HG02870 (cell line): Measurements from ENCODE around the gene CNNM3.

Source experiments
- ATAC-seq: cut with Tn5 transposase; IDR thresholded peaks from one replicate; pipeline ENCODE4 v1.9.1; 2021; ENCODE audit warnings: mild to moderate bottlenecking, moderate library complexity; ENCODE audit not compliant: unreplicated experiment

The CNNM3 gene

DNA sequence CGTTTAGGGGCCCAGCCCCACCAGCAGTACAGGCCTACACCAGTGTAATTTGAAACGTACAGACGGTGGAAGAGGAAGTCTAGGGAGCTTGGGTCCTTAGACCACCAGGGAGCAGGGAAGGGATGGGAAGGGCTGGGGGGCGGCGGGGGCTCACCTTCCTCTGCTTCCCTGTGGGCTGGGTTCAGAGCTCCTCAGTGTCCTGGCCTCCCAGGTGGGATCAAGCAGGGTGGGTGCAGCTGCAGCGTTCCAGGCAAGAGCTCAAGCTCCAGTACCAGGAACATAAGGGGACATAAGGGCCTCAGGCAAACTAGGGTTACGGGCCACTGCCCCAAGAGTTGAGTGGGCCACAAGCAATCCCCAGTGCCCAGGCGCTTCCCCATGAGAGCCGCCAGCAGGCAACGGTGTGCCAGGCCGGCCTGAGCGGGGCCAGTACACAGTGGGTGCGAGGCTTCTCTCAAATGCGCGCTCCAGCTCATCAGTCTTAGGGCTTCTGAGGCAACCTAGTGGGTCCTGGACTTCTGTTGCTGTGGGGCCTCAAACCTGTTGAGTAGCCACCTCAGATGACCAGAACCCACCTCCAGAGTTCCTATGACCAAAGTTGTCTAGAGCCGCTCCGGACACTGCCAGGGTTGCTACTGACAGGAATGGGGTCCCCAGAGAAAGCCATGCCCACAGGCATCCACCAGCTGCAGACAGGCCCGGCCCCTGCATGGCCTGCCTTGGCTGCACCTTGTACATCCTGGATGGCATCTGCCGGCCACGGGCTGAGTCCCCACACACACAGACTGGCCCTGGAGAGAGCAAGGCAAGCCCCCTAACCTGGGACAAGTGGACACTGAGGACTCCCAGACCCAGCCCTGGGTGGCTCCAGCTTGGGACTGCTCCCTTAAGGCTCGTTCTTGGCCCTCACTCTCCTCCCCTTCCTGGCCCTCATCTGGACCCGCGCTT, 22.6 kb downstream of the CNNM3 start:
- no peak for ATAC-seq

DNA sequence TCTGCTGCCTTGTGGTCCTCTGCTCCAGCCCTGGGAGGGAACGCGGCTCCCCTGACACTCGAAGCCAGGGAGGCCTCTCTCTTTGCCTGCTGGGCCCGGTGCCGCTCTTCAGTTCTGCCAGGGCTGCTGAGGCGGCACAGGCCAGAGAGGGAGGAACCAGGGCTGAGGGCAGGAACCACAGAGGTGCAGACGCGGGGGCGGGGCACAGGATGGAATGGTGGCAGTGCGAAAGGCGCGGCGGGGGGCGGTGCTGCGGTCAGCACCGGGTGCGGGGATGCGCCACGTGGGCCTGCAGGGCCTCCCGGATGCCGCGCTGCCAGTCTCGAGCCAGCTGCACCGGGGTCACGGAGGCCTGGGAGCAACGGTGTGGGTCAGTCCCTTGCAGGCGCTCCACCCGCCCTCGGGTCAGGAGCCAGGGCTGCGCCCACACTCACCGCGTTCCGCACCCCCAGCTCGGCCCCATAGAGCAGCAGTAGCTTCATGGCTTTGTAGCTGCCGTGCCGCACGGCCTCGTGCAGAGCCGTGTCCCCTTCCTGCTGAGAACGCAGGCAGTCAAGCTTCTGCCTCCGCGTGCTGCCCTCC, 23.3 kb downstream of the CNNM3 start:
- ATAC-seq = no peak

DNA sequence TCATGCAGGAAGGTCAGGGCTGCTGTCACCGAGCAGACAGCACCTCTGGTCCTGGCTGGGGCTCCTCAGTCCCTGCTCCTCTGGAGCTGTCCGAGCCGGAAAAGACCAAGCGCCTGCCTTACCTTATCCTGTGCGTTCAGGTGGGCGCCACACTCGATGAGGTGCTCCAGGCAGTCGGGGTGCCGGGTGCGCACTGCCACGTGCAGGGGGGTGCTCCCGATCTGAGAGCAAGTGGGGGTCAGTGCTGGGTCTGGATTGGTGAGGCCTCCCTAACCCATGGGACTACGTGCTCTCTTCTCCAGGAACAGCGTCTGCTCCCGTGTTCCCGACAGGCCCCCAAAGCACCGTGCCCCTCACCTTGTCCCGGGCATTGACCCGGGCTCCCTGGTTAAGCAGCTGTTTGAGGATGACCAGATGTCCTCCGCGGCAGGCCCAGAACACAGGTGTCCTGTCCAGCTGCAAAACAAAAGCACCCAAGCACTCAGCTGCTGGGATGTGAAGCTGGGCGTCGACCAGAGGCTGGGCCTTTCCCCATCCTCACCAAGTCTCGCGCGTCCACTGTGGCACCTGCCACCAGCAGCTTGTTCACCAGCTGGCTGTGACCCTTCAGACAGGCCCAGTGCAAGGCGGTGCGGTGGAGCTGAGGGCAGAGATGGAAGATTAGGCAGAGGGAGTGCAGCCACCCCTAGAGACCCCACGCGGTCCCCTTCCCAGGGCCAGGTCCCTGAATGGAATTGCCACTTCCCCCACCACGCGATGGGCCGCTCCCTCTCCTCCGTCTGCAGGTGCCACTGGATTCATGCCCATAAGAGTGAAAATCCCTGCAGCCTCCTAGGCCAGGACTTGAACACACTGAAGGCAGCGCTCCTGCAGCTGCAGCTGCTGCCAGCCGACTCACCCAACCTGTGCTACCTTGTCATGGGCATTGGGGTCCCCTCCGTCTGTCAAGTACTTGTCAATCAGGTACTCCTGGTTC, 24.1 kb downstream of the CNNM3 start:
- no peak for ATAC-seq

DNA sequence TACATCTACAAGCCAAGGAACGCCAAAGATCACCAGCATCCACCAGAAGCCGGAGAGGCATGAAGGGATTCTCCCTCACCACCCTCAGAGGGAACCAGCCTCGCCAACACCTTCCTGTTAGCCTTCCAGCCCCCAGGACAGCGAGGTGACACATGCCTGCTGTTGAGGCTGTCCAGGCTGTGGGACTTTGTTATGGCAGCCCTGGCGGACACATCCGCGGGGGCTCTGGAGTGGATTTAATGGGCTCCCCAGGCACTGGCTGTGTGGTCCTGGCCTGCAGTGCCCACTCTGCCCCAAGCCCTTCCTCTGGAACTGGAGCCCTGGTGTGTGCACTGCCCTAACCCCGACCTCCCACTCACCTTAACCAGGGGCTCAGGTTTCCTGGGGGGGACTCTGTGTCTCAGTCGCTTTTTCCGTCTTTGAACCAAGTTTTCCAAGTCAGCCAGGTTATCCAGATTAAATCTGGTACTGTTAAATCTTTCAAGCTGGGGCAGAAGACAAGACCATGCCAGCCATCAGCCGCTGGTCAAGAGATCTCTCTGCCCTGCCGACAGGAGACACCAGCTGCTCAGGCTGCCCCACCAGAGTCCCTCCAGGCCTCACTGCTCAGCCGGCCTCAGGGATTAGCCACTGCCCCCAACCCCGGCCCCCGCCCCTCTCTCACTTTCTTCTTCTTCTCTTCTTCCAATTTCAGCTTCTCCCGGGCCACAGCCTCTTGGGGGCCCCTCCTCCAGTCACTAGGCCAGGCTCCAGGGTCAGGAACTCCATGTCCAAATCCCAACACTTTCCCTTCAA, 25.8 kb downstream of the CNNM3 start:
- no peak for ATAC-seq

DNA sequence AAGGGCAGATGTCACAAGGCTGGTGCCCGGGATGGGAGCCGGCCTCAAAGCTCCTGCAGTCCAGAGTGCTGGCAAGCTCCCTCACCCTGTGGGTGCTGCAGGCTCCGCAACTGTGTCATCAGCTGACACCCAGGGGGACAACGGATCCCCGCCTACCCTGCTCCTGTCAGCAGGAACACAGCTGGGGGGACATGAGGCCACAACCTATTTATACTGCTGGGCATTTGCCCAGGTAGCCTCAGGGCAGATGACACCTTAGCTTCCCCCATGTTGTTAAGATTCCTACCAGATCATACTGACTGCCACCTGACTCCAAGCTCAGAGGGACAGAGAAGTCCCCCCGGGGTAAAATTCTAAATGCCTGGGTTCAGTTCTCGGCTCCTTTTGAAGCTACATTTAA, 26.5 kb downstream of the CNNM3 start:
- ATAC-seq = no peak

DNA sequence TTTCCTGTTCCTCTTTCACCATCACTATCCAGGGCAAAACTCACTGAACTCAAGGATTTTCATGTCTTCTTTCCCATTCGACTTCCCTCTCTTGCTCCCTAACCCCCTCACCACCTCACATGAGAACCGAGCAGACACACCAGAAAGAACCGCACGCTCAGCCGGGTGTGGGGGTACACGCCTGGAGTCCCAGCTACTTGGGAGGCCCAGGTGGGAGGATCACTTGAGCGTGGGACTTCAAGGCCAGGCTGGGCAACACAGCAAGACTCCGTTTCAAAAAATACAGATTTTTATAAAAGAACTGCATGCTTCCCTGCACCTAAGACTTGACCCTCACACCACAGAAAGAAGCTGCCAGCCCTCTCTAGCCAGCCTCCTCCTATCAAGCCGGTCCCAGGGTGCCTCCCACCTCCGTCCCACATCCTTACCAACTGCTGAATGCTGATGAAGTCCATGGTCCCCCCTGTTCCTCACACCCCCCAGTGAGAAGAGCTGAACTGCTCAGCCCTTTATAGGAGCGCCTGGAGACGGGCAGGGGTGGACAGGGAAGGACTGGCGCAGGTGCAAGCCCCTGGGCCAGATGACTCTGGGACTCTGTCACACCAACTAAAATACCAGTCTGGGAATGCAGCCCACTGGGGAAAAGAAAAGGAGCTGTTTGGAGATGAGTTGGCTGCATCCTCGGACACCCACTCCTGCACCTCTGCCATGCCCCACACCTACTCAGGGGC, 27.6 kb downstream of the CNNM3 start, which contains the start of gene ANKRD23:
TSS of gene ANKRD23 (minus strand) at position 484 of the 731 bp plus-strand sequence. CDS start at position 455, 29 bp downstream.
- ATAC-seq = no peak

DNA sequence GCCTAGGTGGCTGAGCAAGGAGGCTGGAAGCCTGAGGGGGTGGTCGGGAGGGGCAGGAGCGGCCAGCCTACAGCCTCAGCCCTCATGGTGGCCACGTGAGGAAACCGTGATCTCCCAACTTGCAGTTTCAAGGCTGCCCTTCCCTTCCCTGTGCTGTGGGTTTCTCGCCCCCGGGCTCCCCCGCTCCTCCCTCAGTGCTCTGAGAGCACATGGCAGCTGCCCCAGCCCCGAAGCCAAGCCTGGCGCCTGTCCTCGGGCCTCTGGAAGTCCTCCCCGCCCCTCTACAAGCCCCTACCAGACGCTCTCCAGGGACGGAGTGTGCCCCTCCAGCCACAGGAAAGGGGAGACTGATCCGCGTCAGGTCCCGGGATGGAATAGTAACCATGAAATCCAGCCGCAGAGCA, 28.3 kb downstream of the CNNM3 start:
- no peak for ATAC-seq

DNA sequence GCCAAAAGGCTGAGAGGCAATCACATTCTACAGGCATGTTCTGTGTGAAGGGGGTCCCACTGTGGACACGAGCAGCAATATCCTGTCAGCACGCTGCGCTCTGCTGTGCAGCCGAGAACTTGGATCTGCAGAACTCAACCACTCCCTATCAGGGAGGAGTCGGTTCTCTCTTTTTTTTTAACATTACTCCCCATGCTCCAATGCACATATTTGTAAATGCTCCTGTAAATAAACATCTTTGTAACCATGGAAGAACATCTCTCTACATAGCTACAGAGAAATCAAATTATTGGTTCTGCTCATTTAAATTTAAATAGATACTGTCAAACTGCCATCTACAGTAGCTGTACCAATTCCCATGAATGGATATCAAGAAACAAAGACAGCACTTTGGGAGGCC, 30.8 kb downstream of the CNNM3 start:
- ATAC-seq = no peak

DNA sequence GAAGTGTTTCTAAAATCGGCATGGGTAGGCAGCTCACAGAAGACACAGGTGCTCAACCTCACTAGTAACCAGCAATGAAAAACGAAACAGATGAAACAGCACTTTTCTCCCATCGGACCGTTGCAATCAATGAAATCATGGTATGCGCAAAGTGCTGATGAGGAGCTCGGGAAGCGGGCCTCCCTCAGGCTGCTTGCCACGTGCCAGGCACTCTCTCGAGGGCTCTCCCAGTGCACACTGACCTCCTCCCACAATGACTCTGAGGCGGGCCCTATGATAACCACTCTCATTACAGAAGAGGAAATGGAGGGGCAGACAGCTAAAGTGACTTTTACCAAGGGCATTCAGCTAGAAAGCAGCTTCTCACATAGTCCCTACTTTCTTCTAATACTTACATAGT, 31.5 kb downstream of the CNNM3 start:
- no peak for ATAC-seq

DNA sequence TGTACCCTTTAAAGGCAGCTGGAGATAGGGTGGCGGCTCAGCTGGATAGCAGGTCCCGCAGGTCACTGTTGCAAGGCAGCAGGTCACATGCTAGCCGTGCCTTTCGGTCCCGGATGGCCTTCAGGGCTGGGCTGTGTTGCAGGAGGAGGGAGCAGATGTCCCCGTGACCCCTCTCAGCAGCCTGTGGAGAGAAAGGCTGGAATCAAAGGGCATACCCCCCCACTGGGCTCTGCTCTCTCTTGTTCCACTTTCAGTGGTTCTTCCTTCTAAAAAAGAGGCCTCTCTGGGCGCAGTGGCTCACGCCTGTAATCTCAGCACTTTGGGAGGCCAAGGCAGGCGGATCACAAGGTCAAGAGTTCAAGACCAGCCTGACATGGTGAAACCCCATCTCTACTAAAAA, 32.2 kb downstream of the CNNM3 start:
- no peak for ATAC-seq

DNA sequence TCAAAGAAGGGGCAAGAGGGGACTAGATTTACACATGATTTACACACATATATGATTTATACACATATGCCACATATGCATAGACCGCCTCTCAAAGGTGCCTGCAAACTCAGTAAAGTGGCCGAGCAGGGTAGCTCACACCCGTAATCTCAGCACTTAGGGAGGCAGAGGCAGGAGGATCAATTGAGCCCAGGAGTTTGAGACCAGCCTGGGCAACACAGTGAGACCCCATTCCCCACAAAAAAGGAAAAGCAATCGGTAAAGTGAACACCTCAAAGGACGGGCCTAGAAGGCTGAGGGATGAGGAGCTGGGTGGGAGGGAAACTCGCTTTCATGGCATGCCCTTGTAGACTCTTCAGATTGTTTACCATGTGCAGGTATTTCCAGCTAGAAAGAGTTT, 36.6 kb downstream of the CNNM3 start:
- no peak for ATAC-seq

DNA sequence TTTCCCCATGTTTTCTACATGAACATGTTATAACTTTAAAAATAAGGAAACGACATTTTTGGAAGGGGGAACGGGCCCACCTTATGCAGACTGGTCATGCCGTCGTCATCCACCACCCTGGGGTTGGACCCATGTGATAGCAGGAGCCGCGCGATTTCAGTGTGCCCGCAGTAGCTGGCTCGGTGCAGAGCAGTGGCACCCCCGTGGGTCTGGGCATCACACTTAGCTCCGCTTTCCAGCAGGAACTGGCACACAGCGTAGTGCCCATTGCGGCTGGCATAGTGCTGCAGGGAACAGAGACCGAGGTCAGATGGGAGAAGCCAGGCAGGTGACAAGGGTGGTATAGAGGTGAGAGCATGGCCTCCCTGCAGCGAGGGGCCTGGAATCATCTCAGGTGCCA, 37.3 kb downstream of the CNNM3 start:
- ATAC-seq = no peak

DNA sequence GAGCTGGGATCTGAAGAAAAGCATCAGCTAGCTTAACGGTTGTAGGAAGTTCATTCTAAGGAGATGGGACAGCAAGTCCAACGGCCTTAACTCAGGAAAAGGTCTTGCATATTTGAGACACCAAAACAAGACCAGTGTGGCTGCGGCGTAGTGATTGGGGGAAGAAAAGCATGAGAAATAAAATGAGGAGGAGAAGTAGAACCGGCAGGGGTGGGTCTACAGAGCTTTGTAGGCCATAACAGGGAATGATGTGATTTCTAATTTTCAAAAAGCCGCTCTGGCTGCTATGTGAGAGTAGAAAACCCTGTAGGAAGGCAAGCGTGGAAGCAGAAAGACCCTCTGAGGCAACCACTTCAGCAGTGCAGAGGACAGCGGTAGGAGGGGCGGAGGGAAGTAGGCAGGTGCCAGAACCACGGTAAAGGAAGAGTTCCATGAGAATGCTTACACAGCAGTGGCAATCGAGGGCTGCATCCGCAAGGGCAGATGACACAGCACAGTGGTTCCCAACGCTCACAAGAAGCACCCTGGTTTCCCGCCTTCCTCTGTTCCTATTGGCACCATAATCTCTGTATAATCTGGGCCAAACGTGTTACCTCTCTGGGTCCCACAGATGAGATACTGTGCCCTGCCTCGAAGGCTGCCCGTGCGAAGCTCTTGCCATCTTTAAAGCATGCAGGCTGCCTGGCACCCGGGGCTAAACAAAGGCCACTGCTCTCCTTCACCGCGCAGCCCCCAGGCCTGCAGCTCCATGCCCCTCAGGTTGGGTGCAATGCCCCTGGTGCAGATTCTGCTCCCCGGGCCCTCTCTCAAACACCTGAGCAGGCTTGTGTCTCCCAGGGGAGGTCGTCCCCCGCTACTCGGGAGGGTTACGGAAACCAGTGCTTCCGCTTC, 41.0 kb downstream of the CNNM3 start:
- no peak for ATAC-seq

DNA sequence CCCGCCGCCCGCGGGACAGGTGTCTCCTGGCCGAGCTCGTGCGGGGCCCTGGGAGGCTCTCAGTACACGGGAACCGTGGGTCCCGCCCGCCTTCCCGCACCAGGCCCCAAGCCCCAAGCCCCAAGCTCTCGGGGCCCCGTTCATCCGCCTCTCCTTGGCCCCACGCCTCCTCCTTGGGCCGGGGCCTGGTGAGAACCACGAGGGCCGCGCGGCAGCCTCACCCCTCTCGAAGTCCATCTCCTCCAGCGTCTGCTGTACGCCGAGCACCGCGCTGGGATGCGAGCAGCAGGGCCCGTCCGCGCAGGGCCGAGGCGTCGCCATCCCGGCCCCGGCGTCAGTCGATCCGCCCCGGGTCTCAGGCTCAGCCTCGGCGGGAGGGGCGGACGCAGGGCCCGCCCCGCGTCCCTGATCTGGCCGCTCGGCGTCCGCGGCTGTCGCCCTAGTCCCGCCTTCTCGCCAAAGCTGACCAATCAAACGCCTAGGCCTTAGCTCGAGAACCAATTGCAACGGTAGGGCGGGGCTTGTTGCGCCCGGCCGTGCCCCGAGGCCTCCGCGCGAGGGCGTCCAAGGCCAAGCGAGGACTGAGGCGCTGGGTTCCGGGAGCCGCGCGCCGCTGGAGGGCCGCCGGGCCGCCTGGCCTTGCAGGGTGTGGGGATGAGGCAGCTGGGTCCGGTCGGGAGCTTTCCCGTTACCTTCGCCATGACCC, 41.8 kb downstream of the CNNM3 start, which contains the start of gene ANKRD39:
TSS of gene ANKRD39 (minus strand) at position 350 of the 706 bp plus-strand sequence. CDS start at position 321, 29 bp downstream.
- ATAC-seq = peak; percentile 89

DNA sequence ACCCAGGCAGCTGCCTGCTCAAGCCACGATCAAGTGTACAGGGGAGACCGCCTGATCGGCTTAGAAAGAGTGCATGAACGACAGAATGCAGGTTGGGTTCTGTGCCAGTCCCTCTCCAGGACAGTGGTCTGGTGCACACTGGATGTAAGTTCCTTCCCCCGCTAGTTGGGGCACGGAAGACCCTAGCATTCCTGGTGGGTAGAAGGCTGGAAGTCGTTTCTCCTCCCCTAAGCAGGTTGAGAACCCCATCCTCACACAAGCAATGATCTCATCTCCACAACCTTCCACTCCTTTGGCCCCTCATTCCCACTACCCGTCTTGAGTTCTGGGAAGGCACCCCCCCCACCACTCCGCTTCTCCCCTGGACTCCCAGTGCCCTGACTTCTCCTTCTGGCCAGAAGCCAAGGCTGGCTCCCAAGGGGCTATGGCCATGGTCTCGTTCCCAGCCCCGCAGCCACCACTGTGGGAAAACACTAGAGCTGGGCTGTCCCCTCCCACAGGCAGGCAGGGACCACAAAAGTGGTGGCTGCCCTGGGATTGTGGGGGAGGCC, 43.1 kb downstream of the CNNM3 start:
- no peak for ATAC-seq

DNA sequence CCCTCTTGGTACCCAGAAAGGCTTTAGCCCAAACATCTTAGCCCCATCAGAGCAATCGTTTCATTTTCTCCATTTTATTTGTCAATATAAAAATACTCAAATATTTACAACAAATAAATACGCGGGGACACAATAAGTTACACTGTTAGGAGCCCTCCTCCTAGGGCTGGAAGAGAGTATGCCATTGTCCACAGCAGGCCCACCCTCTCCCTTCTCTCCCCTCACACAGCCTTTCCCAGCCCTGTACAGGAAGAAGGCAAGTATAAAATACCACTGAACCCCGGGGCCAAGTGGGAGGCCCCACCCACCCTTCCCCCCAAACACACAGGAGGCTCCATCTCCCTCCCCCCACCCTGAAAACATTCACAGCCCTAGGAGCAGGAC, 43.6 kb downstream of the CNNM3 start:
- ATAC-seq = no peak
